ENCODE measurements around the gene SACM1L.

The SACM1L gene

DNA sequence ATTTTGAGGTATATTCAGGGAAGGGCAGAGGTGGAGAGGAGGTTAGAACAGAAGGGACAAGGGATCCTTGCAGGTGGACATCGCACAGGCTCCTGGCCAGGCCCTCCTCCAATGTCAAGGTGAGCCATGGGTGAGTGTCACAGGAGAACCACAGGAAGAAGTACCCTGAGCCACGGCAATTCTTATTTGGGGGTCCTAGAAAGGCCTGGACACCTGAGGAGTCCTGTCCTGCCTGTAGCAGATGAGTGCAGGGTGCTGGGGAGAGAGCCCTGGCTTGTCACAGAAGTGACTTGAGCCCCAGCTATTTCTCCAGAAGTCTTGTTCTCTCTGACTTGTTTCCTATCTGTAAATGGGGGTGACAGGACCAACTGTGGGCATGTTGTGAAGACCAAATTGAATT lies 102.8 kb downstream of the SACM1L start:
- Mint-ChIP-seq H3K36me3 (ENCODE audit: low read depth) (peaks cover 10% of the 10 kb centered on the region), H3K27ac (no peak overlapping the region), H3K4me1 (peaks cover 12% of the 10 kb centered on the region), H3K27me3 (ENCODE audit: low read depth, poor library complexity) (peaks cover 62% of the 10 kb centered on the region), H3K4me3 (no peak overlapping the region), H3K9me3 (peaks cover 18% of the 10 kb centered on the region)
- TF ChIP-seq, protein P1, sequence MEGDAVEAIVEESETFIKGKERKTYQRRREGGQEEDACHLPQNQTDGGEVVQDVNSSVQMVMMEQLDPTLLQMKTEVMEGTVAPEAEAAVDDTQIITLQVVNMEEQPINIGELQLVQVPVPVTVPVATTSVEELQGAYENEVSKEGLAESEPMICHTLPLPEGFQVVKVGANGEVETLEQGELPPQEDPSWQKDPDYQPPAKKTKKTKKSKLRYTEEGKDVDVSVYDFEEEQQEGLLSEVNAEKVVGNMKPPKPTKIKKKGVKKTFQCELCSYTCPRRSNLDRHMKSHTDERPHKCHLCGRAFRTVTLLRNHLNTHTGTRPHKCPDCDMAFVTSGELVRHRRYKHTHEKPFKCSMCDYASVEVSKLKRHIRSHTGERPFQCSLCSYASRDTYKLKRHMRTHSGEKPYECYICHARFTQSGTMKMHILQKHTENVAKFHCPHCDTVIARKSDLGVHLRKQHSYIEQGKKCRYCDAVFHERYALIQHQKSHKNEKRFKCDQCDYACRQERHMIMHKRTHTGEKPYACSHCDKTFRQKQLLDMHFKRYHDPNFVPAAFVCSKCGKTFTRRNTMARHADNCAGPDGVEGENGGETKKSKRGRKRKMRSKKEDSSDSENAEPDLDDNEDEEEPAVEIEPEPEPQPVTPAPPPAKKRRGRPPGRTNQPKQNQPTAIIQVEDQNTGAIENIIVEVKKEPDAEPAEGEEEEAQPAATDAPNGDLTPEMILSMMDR (IDR thresholded peaks at IDR 0.05) = no peak
- DNase-seq = no peak

DNA sequence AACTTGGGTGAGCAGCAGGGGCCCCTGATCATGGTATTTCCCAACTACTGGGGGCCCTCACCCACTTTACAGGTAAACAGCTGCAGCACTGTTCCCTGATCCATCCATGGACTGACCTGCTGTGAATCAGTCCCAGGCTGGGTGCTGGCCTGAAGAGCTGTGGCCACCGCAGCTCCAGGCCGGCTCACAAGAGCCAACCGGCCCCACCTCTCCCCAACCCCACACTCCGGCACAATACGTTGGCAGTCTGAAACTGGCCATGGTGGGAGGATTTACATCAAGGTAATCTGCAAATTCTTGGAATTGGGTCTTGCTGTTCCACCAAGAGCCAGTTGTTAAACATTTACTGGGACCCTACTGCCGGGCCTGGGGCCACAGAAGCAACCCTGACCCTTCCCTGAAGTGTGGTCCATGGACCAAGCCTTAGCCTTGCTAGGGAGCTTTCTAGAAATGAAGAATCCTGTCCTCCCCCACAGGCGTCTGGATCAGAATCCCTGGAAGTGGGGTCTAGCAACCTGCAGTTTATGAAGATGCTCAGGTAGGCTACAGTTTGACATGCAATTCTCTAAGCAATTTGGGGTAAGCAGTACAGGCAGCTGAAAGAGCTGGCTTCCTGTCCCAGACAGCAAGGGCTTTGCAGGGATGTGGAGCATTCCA lies 103.4 kb downstream of the SACM1L start:
- Mint-ChIP-seq H3K4me1 (peaks cover 12% of the 10 kb centered on the region), H3K9me3 (peaks cover 18% of the 10 kb centered on the region)

DNA sequence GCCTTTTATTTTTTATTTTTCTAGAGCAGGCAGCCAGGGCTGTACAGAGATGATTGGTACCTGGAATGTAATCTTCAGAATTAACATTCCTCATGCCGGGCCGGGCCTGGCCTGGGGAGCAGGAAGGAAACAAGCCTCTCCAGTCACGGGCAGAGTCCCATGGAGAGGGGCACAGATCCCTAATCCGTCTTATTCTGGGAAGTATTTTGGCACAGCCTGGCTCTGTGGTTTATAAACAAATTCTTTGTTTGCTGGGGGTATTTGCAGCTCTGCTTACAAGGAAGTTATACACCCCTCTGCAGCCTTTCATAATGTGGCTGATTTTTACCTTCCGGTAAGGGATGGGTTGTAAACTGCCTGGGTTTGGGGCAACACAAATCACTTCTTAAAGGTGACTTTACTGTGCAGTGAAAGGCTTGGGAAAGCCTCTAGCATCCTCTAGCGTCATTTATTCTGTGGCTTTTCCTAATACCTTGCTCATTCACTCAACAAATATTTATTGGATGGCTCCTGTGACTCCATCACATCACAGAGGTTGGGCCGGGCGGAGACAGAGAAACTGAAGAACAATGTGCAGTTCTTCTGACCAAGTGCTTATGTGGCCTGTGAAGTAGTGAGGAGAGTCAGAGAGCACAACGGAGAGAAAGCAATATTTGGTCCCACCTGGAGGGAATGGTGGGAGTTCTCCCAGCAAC lies 104.4 kb downstream of the SACM1L start:
- Mint-ChIP-seq H3K27ac (no peak overlapping the region), H3K4me3 (no peak overlapping the region), H3K36me3 (ENCODE audit: low read depth) (peaks cover 10% of the 10 kb centered on the region), H3K4me1 (peaks cover 12% of the 10 kb centered on the region), H3K9me3 (peaks cover 18% of the 10 kb centered on the region), H3K27me3 (ENCODE audit: low read depth, poor library complexity) (peaks cover 77% of the 10 kb centered on the region)
- DNase-seq = no peak
- TF ChIP-seq, protein P1 (IDR thresholded peaks at IDR 0.05) = no peak

More for the DNA sequence above, 103.4 kb downstream of the SACM1L start:
- peaks cover 67% of the 10 kb centered on the region for H3K27me3 Mint-ChIP-seq (ENCODE audit: low read depth, poor library complexity)
- no peak for DNase-seq
- TF ChIP-seq, protein P1 (IDR thresholded peaks at IDR 0.05) = no peak
- no peak overlapping the region for H3K4me3 Mint-ChIP-seq
- peaks cover 10% of the 10 kb centered on the region for H3K36me3 Mint-ChIP-seq (ENCODE audit: low read depth)
- H3K27ac Mint-ChIP-seq = no peak overlapping the region

DNA sequence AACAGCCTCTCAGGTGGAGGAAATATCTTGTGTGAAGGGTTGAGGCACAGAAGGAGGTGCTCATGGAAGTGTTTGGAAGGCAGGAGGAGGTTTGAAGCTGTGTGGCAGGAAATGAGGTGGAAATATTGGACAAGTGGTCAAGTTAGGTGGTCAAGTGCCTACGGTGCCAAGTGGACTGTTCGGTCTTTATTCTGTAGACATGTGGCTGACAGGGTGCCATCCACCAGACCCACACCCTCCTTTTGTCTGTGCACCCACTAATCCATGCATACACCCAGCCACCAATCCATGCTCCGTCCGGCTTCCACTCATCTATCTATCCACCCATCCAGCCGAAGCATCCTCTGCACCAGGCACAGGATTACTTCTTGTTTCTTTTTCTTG lies 105.0 kb downstream of the SACM1L start:
- Mint-ChIP-seq H3K27ac (no peak overlapping the region), H3K4me3 (no peak overlapping the region), H3K4me1 (peaks cover 12% of the 10 kb centered on the region), H3K27me3 (ENCODE audit: low read depth, poor library complexity) (peaks cover 83% of the 10 kb centered on the region), H3K36me3 (ENCODE audit: low read depth) (peaks cover 5% of the 10 kb centered on the region), H3K9me3 (peaks cover 13% of the 10 kb centered on the region)
- TF ChIP-seq, protein P1 (IDR thresholded peaks at IDR 0.05) = no peak
- no peak for DNase-seq

DNA sequence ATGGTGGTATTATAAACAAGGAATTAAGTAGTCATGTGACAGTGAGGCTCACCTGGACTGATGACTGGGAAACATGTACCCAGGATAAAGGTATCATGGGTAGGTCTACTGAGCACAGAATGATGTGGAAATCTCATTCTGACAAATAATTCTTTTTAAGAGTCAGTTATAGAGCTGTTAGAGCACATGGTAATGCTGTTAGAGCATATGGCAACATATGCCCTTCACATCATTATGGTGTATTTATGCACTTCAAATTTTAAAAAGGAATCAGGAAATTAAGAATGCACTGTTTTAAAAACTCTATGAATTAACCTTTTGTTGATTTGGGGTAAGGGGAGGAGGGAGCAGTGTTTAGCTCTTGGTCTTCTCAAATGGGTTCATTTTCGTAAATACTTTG lies 105.5 kb downstream of the SACM1L start:
- no peak for DNase-seq
- peaks cover 88% of the 10 kb centered on the region for H3K27me3 Mint-ChIP-seq (ENCODE audit: low read depth, poor library complexity)
- peaks cover 12% of the 10 kb centered on the region for H3K9me3 Mint-ChIP-seq
- peaks cover 12% of the 10 kb centered on the region for H3K4me1 Mint-ChIP-seq
- H3K4me3 Mint-ChIP-seq = no peak overlapping the region
- no peak overlapping the region for H3K27ac Mint-ChIP-seq
- peaks cover 5% of the 10 kb centered on the region for H3K36me3 Mint-ChIP-seq (ENCODE audit: low read depth)
- TF ChIP-seq, protein P1 (IDR thresholded peaks at IDR 0.05) = no peak

All from nephron progenitor cell (in vitro differentiated cells).